HG03469 (cell line): ENCODE measurements around the gene TNIP3.

ENCODE experiments used
- ATAC-seq: cut with Tn5 transposase; IDR thresholded peaks from one replicate; pipeline ENCODE4 v1.9.1; 2021; ENCODE audit warnings: mild to moderate bottlenecking, moderate library complexity, moderate number of reproducible peaks; ENCODE audit not compliant: unreplicated experiment

TNIP3 gene

DNA sequence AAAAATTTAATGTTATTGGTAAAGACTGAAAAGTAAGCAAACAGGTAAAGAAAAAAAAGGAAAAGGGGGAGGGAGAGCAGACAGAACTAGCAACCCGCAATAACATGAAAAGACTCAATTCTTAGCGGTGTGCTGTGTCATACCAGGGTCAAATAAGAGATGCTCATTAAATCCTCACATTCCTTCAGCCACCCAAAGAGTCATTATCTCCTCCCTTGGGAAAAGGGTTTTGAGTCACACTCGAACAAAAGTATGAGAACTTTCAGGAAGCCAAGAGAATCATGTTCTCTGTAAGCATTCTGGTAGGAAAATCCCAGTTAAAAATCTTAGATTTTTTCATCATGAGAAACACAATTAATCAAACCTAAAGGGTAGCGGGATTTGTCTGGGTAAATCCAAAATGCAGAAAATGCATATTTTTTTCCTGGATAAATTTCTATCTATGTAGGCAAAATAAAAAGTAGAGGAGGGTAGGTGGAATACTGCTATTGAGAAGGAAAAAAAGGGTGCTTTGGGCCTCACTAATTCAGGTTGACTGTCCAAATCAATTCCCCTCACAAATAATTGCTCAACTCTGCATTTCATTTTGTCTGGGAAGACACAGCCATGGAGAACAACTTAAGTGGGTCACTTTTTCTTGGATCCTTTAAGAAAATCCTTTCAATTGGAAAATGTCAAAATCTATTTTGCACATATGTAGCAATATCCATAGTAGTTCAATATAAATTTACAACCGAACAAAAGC lies 23.2 kb downstream of the TNIP3 start:
- no peak for ATAC-seq

GRCh38 chr4:121139533-121140222 lies 24.4 kb downstream of the TNIP3 start:
- ATAC-seq, result peak; percentile 68

GRCh38 chr4:121138039-121138825 lies 25.9 kb downstream of the TNIP3 start:
- peak; percentile 43 for ATAC-seq

GRCh38 chr4:121130326-121130660 lies 33.8 kb downstream of the TNIP3 start:
- ATAC-seq, result no peak

DNA sequence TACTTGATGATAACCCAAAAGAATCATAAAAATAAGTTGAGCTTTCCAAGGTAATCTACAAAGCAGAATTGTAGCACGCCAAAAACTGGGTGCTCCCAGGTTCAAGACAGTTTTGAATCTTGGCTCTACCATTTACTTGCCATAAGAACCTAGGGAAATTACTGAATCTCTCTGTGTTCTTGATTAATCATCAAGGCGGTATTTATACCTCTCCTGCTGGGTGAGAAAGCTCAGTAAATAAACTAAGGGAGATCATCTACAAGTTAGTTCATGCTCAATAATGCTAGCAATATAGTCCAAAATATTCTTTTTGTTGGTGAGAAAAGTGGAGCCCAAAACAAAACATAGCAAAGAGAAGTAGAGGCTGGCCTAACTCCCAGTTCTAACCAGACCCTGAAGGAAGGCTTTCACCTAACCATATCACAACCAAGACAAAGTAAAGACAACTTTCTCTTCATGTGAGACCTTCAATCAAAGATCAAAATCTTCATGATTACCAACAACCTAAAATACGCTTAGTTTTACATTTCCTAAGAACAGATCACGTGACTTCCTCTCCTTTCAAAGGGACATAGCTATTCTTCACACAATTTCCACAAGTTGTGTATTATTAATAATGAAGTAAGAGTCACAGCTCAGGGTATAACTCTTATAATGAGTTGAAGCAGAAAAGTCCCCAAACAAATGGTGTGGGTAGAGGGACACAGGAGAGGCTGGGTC lies 34.4 kb downstream of the TNIP3 start:
- ATAC-seq, result no peak

GRCh38 chr4:121127100-121127499 lies 37.0 kb downstream of the TNIP3 start:
- no peak for ATAC-seq

GRCh38 chr4:121126449-121127006 lies 37.6 kb downstream of the TNIP3 start:
- no peak for ATAC-seq

DNA sequence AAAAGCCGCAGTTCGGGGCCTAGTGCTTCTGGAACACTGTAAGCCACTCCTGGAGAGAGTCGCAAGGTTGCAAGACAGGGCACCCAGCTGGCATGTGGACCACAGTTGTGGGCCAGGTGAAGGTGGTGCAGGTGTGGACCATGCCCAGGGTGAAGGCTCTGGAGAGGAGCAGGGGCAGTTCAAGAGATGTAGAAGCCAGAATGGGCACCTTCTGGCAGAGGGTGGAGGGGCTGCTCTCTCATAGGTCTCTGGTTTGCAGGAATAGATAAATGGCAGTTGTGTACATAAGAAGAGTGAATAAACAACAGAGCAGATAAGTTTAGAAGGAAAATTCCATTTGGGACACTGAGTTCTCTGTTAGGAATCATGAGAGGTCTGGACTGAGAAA lies 38.6 kb downstream of the TNIP3 start:
- no peak for ATAC-seq

- no peak for ATAC-seq
Measured at GRCh38 chr4:121122661-121123060, 41.5 kb downstream of the TNIP3 start.

- no peak for ATAC-seq
Measured at GRCh38 chr4:121119715-121120114, 44.4 kb downstream of the TNIP3 start.

DNA sequence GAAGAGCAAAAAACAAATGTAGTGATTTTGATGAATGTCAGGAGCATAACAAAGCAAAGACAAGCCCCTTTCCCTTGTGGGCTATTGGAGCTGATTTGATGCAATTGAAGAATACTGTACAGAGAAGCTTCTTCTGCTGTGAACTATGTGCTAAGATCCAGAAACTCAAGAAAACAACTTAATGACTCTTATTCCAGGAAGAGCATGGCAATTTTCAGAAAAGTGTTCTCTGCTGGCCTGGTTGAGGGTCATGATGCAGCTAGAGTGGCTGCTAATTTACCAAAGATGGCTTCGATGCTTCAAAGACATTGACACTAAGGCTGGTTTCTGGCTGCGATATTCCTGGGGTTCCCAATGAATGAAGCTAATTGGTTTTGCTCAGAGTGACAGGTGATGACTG lies 45.8 kb downstream of the TNIP3 start:
- no peak for ATAC-seq

DNA sequence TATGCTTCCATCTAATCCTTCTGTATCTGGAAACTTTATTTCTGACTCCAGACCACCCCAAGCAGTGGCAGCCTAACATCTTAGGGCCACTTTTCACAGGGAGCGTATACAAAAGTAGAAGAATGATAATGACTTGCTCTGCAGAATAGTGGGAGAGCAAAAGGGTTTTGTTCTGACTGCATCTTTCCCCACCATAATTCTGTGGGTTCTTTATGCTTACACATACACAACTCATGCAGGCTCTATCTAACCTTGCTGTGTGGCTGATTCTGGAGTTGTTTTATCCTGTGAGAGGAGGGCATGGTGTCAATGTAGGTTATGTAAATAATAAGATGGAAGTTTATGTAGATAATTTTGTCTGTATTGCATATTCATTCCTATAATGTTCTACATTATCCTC lies 49.4 kb downstream of the TNIP3 start:
- ATAC-seq, result peak; percentile 37

DNA sequence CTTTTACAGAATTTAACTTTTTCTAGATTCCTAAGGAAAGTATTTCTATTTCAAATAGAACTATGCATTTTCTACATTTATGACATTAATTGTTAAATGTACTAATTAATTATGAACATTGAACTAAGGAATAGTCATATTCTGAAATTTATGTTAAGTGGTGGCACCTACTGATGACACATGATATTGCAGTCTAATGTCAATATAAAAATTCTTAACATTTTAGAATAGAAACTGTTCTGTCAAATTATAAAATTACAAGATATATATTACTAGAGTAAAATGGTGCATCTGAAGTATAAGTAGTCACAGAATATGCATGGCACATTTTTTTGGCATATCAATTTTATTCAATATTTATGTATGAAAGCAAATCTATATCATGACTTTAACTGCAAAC lies 51.6 kb downstream of the TNIP3 start:
- no peak for ATAC-seq

DNA sequence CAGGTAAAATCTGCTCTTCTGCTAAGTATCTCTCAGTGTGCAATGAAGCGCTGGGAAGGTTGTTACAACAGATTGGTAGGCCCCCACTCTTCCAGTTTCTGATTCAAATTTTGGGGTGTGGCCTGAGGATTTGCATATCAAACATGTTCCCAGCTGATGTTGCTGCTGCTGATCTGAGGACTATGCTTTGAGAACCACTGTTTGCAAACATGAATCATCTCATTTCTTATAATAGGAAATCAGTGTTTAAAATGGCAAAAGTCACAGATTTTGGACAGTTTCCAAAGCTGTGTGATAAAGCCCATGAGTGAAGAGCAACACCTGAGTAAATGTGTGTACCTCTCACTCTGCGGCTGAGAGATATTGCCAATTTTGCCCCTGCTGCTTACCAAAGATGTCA lies 55.6 kb downstream of the TNIP3 start:
- no peak for ATAC-seq

DNA sequence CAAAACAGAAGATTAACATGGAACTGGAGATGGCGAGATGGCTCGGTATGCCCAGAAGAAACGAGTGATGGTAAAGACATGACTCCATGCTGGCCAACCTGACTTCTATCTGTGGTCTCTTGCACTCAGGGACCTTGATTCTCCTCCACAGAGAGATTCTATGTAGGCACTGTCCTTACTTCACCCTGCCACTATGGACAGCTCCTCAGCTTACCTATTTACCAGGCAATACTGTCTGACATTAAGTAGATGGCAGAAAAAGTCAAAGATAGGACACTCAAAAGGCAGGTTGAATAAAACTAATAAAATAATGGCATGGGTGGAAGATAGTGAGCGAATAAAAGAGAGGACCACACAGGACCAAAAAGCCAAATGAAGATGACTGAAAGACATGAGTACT lies 56.6 kb downstream of the TNIP3 start:
- no peak for ATAC-seq

- no peak for ATAC-seq
Measured at GRCh38 chr4:121100093-121100775, 63.9 kb downstream of the TNIP3 start.

- ATAC-seq, result no peak
Measured at GRCh38 chr4:121098266-121098665, 65.9 kb downstream of the TNIP3 start.

DNA sequence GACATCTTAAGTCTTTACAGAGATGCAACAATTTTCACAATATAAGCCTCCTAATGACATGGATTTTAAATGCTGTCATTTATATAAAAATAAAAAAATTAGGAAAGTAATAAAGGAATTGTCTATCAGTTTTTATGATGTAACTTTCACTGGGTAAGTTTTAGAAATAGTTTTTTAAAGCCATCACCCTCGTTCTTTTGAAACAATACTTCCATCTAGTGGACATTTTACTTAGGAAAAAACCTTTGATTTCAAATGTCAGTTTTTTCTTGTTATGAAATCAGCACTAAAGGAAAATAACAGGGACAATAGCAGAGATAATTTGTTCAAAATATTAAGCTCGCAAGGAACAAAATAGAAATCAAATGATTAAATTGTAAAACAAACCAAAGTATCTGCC lies 67.5 kb downstream of the TNIP3 start:
- ATAC-seq, result no peak

- no peak for ATAC-seq
Measured at GRCh38 chr4:121096191-121096590, 67.9 kb downstream of the TNIP3 start.

DNA sequence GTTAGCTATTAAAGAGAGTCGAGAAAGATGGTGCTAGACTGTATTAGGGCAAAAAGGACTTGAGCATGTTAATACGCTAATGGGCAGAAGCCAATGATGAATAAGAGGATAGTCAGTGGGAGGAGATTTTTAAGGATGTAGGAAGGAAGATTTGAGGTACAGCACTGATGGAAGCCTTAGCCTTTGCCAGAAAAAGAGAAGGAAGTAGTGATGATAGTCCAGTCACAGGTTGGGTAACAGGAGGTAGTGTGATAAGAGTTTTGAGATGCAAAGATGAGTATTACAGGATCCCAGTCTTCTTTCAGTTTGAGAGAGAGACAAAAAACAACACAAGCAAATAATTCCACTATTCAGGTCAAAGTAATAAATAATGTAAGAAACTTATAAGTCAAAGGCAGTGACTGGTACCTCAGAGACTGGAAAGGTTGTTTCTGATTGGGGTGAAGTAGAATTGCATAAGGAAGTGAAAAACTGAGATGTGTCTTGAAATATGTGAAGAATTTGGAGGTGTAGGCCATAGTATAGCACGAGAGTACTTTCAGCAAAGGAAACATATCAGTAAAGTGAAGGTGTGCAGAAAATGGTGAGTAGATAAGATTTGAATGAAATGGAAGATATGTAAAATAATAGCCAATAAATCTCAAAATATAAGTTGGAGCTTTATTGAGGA lies 69.7 kb downstream of the TNIP3 start:
- ATAC-seq, result no peak
